ENCODE results near the gene RTL9.
"Not testable (repeated sequence)": the region's sequence is repeated elsewhere in the genome, so short reads cannot be mapped to it uniquely, and the experiment has no call there.

RTL9 gene

DNA sequence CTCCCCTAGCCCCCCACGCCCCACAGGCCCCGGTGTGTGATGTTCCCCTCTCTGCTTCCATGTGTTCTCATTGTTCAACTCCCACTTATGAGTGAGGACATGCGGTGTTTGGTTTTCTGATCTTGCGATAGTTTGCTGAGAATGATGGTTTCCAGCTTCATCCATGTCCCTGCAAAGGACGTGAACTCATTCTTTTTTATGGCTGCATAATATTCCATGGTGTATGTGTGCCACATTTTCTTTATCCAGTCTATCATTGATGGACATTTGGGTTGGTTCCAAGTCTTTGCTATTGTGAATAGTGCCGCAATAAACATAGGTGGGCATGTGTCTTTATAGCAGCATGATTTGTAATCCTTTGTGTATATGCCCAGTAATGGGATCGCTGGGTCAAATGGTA is 47.6 kb downstream of the RTL9 start:
- DNase-seq (ENCODE audit: low read depth) = not testable (repeated sequence)

DNA sequence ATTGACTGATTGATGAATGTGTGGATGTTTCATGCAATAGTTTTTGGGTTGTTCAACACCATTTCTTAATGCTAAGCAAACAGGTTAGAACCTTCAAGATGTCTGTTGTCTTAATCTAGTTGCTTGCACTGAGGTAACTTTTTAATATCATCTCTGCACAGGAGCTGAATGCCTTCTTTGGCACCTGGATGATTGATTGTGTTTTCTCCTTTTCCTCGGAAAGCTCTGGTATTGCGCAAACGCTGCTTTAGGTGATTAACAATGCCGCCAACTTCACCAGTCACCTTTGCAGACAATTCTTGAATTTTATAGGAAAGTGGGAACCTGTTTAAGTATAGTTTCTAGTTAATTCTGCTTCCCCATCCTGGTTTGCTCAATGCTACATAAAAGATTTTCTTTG is 48.2 kb downstream of the RTL9 start:
- no peak for DNase-seq (ENCODE audit: low read depth)

DNA sequence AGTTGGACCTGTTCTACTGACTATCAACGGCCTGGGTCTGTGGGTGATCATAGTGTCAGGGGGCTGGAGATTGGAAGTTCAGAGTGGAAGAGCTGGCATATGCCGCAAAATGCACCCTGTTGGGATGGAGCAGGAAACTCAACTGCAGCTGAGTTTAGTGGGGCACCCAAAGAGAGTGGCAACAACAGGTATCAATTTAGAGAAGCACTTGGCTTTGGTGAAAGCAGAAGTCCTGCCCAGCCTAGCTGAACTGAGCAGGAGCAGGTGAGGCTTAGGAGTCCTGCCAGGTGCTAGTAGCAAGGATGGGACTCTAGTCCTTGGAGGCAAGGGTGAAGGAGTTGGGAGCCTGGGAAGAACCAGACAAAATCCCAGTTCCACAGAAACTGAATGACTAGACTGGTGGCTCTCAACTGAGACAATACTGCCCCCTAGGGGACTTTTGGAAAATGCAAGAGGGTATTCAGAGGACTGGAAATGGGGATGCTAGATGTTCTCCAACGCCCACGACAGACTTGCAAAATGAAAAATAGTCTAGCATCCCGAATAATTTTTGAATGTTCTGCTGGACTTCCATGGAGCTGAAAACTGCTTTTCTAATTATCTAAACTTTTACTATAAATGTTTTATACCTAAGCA is 49.4 kb downstream of the RTL9 start:
- no peak for DNase-seq (ENCODE audit: low read depth)
